Memory B cell (primary cell): Measurements from ENCODE around the gene IL5RA.

Experiments
- ATAC-seq: fragments of 150-1000 bp; cut with Tn5 transposase; 2 replicates; pipeline ENCODE4 v1.10.0; 2021; ENCODE audit warnings: low read depth, mild to moderate bottlenecking, moderate library complexity
- DNase-seq, 2 donors: peaks; one replicate each; pipeline ENCODE4 v3.0.0; 2022; ENCODE audit warnings: low spot score in 2 of 2
- H3K27ac Mint-ChIP-seq: one replicate; pipeline ENCODE4 v1.8.0; 2022; ENCODE audit warnings: mild to moderate bottlenecking, moderate library complexity, mixed read lengths
- H3K27me3 Mint-ChIP-seq: one replicate; pipeline ENCODE4 v1.8.0; 2022; ENCODE audit warnings: mixed read lengths
- H3K36me3 Mint-ChIP-seq: one replicate; pipeline ENCODE4 v1.8.0; 2022; ENCODE audit warnings: mild to moderate bottlenecking, mixed read lengths
- H3K4me1 Mint-ChIP-seq: one replicate; pipeline ENCODE4 v1.8.0; 2022; ENCODE audit warnings: mixed read lengths
- H3K4me3 Mint-ChIP-seq: one replicate; pipeline ENCODE4 v1.8.0; 2022; ENCODE audit warnings: mild to moderate bottlenecking, moderate library complexity, mixed read lengths
- H3K9me3 Mint-ChIP-seq: one replicate; pipeline ENCODE4 v1.8.0; 2022; ENCODE audit warnings: mixed read lengths

The IL5RA gene, protein sequence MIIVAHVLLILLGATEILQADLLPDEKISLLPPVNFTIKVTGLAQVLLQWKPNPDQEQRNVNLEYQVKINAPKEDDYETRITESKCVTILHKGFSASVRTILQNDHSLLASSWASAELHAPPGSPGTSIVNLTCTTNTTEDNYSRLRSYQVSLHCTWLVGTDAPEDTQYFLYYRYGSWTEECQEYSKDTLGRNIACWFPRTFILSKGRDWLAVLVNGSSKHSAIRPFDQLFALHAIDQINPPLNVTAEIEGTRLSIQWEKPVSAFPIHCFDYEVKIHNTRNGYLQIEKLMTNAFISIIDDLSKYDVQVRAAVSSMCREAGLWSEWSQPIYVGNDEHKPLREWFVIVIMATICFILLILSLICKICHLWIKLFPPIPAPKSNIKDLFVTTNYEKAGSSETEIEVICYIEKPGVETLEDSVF

GRCh38 chr3:3110299-3110630 is at the start of gene IL5RA:
IL5RA (minus strand) TSS chr3:3110374; CDS start chr3:3104984, 5,390 bp downstream.
- Mint-ChIP-seq H3K4me3 (peak within 1 kb of the TSS; percentile 74), H3K27ac (peak within 1 kb of the TSS; percentile 95), H3K27me3 (peaks cover 3% of the 10 kb centered on the region), H3K4me1 (peaks cover 27% of the 10 kb centered on the region), H3K36me3 (peaks cover 1% of the 10 kb centered on the region), H3K9me3 (no peaks in the 10 kb centered on the region)
- ATAC-seq = peak; percentile 91
- peak; percentile 27 to 28 for DNase-seq

GRCh38 chr3:3157484-3157883 is 47.3 kb upstream of the IL5RA start:
- no peaks in the 10 kb centered on the region for H3K27me3 Mint-ChIP-seq
- H3K4me1 Mint-ChIP-seq = peaks cover 3% of the 10 kb centered on the region
- H3K4me3 Mint-ChIP-seq = no peak overlapping the region
- peak overlapping the region; percentile 77 for H3K27ac Mint-ChIP-seq
- DNase-seq (no peak), ATAC-seq (no peak)
- H3K9me3 Mint-ChIP-seq = no peaks in the 10 kb centered on the region
- peaks cover 30% of the 10 kb centered on the region for H3K36me3 Mint-ChIP-seq

- Mint-ChIP-seq H3K4me3 (no peak overlapping the region), H3K27ac (peak overlapping the region; percentile 90), H3K27me3 (no peaks in the 10 kb centered on the region), H3K9me3 (no peaks in the 10 kb centered on the region), H3K36me3 (peaks cover 26% of the 10 kb centered on the region), H3K4me1 (peaks cover 3% of the 10 kb centered on the region)
- DNase-seq = no peak
- no peak for ATAC-seq
Observed at GRCh38 chr3:3154879-3155610, 44.9 kb upstream of the IL5RA start.

- H3K9me3 Mint-ChIP-seq = no peaks in the 10 kb centered on the region
Observed at GRCh38 chr3:3151513-3151912, 41.3 kb upstream of the IL5RA start.

DNA sequence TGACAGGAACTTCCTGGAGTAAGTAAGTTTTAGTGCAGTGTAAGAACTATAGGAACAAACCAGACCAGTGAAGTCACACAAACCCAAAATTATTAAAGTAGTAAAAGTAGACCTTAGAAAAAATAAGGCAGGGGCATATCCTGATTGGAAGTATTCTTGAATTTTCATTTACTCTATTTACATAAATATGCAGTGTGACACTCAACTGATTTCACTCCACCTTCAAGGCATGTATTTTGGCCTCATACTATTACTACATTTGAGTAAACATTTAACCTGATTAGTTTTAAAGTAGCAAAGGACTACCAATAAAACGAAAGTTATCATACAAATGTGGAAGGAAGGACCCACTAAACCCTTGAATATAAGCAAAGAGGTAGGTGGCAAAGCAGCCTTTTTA is 39.4 kb upstream of the IL5RA start:
- Mint-ChIP-seq H3K27ac (no peak overlapping the region), H3K27me3 (no peaks in the 10 kb centered on the region), H3K9me3 (no peaks in the 10 kb centered on the region), H3K4me1 (no peaks in the 10 kb centered on the region), H3K36me3 (peaks cover 22% of the 10 kb centered on the region), H3K4me3 (no peak overlapping the region)
- no peak for DNase-seq
- no peak for ATAC-seq

More at GRCh38 chr3:3151513-3151912, 41.3 kb upstream of the IL5RA start:
- Mint-ChIP-seq H3K27ac (no peak overlapping the region), H3K4me1 (peaks cover 3% of the 10 kb centered on the region), H3K36me3 (peaks cover 20% of the 10 kb centered on the region), H3K27me3 (no peaks in the 10 kb centered on the region), H3K4me3 (no peak overlapping the region)
- no peak for ATAC-seq
- no peak for DNase-seq

DNA sequence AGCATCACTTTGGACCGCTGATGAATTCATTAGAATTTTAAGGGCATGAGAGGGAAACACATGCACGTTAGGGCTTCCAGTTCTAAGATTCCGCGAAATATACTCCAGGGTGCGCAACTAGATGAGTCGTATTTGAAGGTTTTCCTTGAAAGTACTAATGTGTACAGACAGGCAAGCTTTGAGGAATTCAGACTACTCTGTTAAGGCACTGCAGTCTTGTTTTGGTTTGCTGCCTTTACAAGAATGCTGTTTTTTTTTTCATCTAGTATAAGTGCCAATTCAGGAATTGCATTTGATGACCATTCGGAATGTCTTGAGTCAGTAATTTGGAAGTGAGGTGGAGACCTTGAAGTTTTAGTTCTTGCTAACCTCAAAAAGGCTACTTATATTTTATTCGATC is 35.7 kb upstream of the IL5RA start:
- DNase-seq (no peak), ATAC-seq (no peak)
- Mint-ChIP-seq H3K4me3 (no peak overlapping the region), H3K27ac (peak overlapping the region; percentile 43), H3K36me3 (peaks cover 28% of the 10 kb centered on the region), H3K4me1 (no peaks in the 10 kb centered on the region), H3K9me3 (no peaks in the 10 kb centered on the region), H3K27me3 (no peaks in the 10 kb centered on the region)

DNA sequence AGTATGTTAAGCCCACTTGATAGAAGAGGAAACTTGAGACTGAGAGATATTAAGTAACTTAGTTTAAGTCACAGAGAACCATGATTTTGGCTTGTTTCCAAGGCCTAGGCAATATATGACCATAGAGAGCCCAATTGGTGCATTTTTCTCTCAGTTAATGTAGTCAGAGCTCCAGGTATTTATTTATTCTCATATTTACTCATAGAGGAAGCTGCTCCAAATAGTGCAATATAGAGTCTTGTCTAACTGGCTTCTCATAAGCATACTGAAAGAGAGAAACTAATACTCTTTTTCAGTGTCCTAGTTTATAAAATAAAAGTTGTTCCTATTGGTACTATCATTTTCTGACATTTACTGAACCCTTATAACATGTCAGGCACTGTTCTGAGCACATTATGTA is 31.8 kb upstream of the IL5RA start:
- H3K36me3 Mint-ChIP-seq = peaks cover 43% of the 10 kb centered on the region
- peak overlapping the region; percentile 45 for H3K27ac Mint-ChIP-seq
- no peaks in the 10 kb centered on the region for H3K9me3 Mint-ChIP-seq
- H3K4me3 Mint-ChIP-seq = no peak overlapping the region
- no peaks in the 10 kb centered on the region for H3K4me1 Mint-ChIP-seq
- no peak for DNase-seq
- ATAC-seq = no peak
- no peaks in the 10 kb centered on the region for H3K27me3 Mint-ChIP-seq

DNA sequence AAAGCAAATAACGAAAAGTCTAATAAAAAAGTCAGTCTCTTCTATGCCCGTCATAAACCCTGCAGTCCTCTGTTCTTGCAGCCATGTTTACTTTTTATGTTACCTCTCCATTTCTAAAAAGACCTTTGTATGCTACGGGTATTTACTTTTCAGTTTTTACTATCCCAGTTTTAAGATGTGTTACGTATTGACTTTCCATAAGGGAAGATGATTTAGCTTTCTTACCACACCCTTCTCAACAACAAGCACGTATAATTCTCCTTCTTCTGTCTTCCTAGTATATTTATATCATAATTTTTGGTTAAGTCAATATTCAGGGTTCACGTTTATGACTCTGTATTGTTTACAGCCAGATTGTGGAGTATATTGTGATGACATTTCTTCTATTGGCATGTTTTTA is 27.4 kb upstream of the IL5RA start:
- H3K36me3 Mint-ChIP-seq = peaks cover 38% of the 10 kb centered on the region

GRCh38 chr3:3134750-3135448 is 24.7 kb upstream of the IL5RA start:
- Mint-ChIP-seq H3K36me3 (peaks cover 32% of the 10 kb centered on the region), H3K27ac (peak overlapping the region; percentile 73)

More for the DNA sequence above, 27.4 kb upstream of the IL5RA start:
- ATAC-seq (no peak), DNase-seq (no peak)
- H3K4me3 Mint-ChIP-seq = no peak overlapping the region
- H3K9me3 Mint-ChIP-seq = no peaks in the 10 kb centered on the region
- H3K4me1 Mint-ChIP-seq = peaks cover 16% of the 10 kb centered on the region
- H3K27ac Mint-ChIP-seq = peak overlapping the region; percentile 42
- no peaks in the 10 kb centered on the region for H3K27me3 Mint-ChIP-seq

GRCh38 chr3:3133500-3133899 is 23.3 kb upstream of the IL5RA start:
- H3K36me3 Mint-ChIP-seq = peaks cover 23% of the 10 kb centered on the region
- no peak for ATAC-seq
- no peaks in the 10 kb centered on the region for H3K27me3 Mint-ChIP-seq
- DNase-seq = no peak
- peaks cover 21% of the 10 kb centered on the region for H3K4me1 Mint-ChIP-seq
- H3K27ac Mint-ChIP-seq = no peak overlapping the region
- H3K4me3 Mint-ChIP-seq = no peak overlapping the region
- H3K9me3 Mint-ChIP-seq = no peaks in the 10 kb centered on the region

More at GRCh38 chr3:3134750-3135448, 24.7 kb upstream of the IL5RA start:
- H3K27me3 Mint-ChIP-seq = no peaks in the 10 kb centered on the region
- peaks cover 16% of the 10 kb centered on the region for H3K4me1 Mint-ChIP-seq
- no peak overlapping the region for H3K4me3 Mint-ChIP-seq
- H3K9me3 Mint-ChIP-seq = no peaks in the 10 kb centered on the region
- ATAC-seq (no peak), DNase-seq (no peak)

DNA sequence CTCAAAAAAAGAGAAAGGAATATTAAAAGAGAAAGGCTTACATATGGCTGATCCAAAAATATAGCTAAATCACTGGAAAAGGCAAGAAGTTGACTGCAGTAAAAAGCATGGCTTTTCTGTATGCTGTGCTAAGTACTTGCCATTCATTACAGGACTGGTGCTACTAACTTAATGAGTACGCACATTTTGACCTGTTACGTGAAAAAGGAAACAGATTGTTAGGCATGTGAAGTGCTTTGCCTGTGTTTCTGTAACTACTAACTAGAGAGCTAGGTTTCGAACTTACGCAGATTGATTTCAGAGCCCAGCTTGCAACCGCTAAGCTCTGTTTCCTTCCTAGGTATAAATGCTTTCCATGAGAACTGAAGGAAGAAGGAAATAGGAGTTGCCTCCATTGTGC is 19.4 kb upstream of the IL5RA start:
- Mint-ChIP-seq H3K36me3 (peaks cover 2% of the 10 kb centered on the region), H3K9me3 (no peaks in the 10 kb centered on the region), H3K27ac (peak overlapping the region; percentile 71), H3K4me3 (no peak overlapping the region), H3K4me1 (peaks cover 16% of the 10 kb centered on the region), H3K27me3 (no peaks in the 10 kb centered on the region)
- DNase-seq (no peak), ATAC-seq (no peak)

- peaks cover 2% of the 10 kb centered on the region for H3K36me3 Mint-ChIP-seq
- H3K9me3 Mint-ChIP-seq = no peaks in the 10 kb centered on the region
- peaks cover 14% of the 10 kb centered on the region for H3K4me1 Mint-ChIP-seq
- DNase-seq (no peak), ATAC-seq (no peak)
- H3K27me3 Mint-ChIP-seq = no peaks in the 10 kb centered on the region
- H3K27ac Mint-ChIP-seq = peak overlapping the region; percentile 98
- H3K4me3 Mint-ChIP-seq = peak overlapping the region; percentile 98
Observed at GRCh38 chr3:3127432-3128010, 17.3 kb upstream of the IL5RA start.

GRCh38 chr3:3126477-3127431 is 16.6 kb upstream of the IL5RA start, which contains the start of gene TRNT1:
TRNT1 (plus strand) TSS chr3:3126940; CDS start chr3:3129041, 2,101 bp downstream.
- Mint-ChIP-seq H3K36me3 (peaks cover 2% of the 10 kb centered on the region), H3K27ac (peak within 1 kb of the TSS; percentile 98), H3K4me3 (peak within 1 kb of the TSS; percentile 98), H3K9me3 (no peaks in the 10 kb centered on the region), H3K4me1 (peaks cover 14% of the 10 kb centered on the region), H3K27me3 (no peaks in the 10 kb centered on the region)
- peak; percentile 94 to 97 for DNase-seq
- peak; percentile 92 for ATAC-seq
